ENCODE measurements around the gene ADSL. TPM values are rescaled to one million over a fixed set of nuclear protein-coding genes. Genes with fewer than 3 reads are reported as not detected.
A peak's percentile ranks its signal among the peaks of the same experiment; 100 is the strongest.

ADSL gene
- total RNA-seq, 4 donors from 2014 or later: 41.8 to 51.7 (median 45.2) TPM

GRCh38 chr22:40397396-40397795, 51.1 kb downstream of the ADSL start:
- TF ChIP-seq EP300 (IDR thresholded peaks at IDR 0.05) (no peak), POLR2A (IDR thresholded peaks at IDR 0.05) (no peak), CTCF (IDR thresholded peaks at IDR 0.05) (no peak), POLR2AphosphoS5 (IDR thresholded peaks at IDR 0.05) (no peak)
- Histone ChIP-seq H3K4me3 (no peak overlapping the region), H3K4me1 (peaks cover 17% of the 10 kb centered on the region), H3K9me3 (no peaks in the 10 kb centered on the region), H3K36me3 (peaks cover 13% of the 10 kb centered on the region), H3K27ac (peak overlapping the region; percentile 71), H3K27me3 (no peaks in the 10 kb centered on the region)
- 50% methylated on average over 1 of the region's 1 CpG for WGBS
- DNase-seq (ENCODE audit: low spot score in 2 of 2): no peak

GRCh38 chr22:40399621-40400020, 53.3 kb downstream of the ADSL start:
- Histone ChIP-seq H3K27me3 (no peaks in the 10 kb centered on the region), H3K4me1 (peaks cover 17% of the 10 kb centered on the region), H3K9me3 (no peaks in the 10 kb centered on the region), H3K36me3 (peaks cover 25% of the 10 kb centered on the region), H3K27ac (no peak overlapping the region), H3K4me3 (no peak overlapping the region)
- WGBS: 86% methylated on average over 2 of the region's 2 CpGs
- no peak for DNase-seq (ENCODE audit: low spot score in 2 of 2)
- TF ChIP-seq CTCF (IDR thresholded peaks at IDR 0.05) (no peak), EP300 (IDR thresholded peaks at IDR 0.05) (no peak), POLR2AphosphoS5 (IDR thresholded peaks at IDR 0.05) (no peak), POLR2A (IDR thresholded peaks at IDR 0.05) (no peak)

DNA sequence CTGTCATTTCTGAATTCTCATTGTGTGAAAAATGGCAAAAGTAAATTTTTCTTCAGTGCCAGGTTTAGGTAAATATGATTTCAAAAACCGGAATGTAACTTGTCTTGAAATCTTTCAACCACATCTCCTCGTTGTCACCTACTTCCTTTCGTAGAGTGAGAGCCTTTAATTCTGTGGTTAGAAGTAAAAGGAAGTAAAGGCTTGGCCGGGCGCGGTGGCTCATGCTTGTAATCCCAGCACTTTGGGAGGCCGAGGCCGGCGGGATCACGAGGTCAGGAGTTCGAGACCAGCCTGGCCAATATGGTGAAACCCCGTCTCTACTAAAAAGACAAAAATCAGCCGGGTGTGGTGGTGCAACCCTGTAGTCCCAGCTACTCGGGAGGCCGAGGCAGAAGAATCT, 53.9 kb downstream of the ADSL start:
- Histone ChIP-seq H3K27ac (no peak overlapping the region), H3K4me1 (peaks cover 17% of the 10 kb centered on the region), H3K4me3 (no peak overlapping the region), H3K9me3 (no peaks in the 10 kb centered on the region), H3K36me3 (peaks cover 30% of the 10 kb centered on the region), H3K27me3 (no peaks in the 10 kb centered on the region)
- DNase-seq (ENCODE audit: low spot score in 2 of 2): no peak
- TF ChIP-seq POLR2A (IDR thresholded peaks at IDR 0.05): no peak
- no peak for TF ChIP-seq POLR2AphosphoS5 (IDR thresholded peaks at IDR 0.05)
- TF ChIP-seq EP300 (IDR thresholded peaks at IDR 0.05): no peak
- no peak for TF ChIP-seq CTCF (IDR thresholded peaks at IDR 0.05)
- 85% methylated on average over 15 of the region's 15 CpGs for WGBS

GRCh38 chr22:40401532-40401931, 55.2 kb downstream of the ADSL start:
- Histone ChIP-seq H3K4me1 (peaks cover 12% of the 10 kb centered on the region), H3K27ac (no peak overlapping the region), H3K4me3 (no peak overlapping the region), H3K36me3 (peaks cover 44% of the 10 kb centered on the region), H3K27me3 (no peaks in the 10 kb centered on the region), H3K9me3 (no peaks in the 10 kb centered on the region)
- 82% methylated on average over 3 of the region's 4 CpGs for WGBS
- no peak for TF ChIP-seq EP300 (IDR thresholded peaks at IDR 0.05)
- TF ChIP-seq POLR2A (IDR thresholded peaks at IDR 0.05): no peak
- no peak for TF ChIP-seq CTCF (IDR thresholded peaks at IDR 0.05)
- TF ChIP-seq POLR2AphosphoS5 (IDR thresholded peaks at IDR 0.05): no peak
- no peak for DNase-seq (ENCODE audit: low spot score in 2 of 2)

- Histone ChIP-seq H3K36me3 (peaks cover 49% of the 10 kb centered on the region), H3K27me3 (no peaks in the 10 kb centered on the region), H3K4me3 (no peak overlapping the region), H3K27ac (no peak overlapping the region), H3K4me1 (peaks cover 8% of the 10 kb centered on the region), H3K9me3 (no peaks in the 10 kb centered on the region)
- no peak for TF ChIP-seq CTCF (IDR thresholded peaks at IDR 0.05)
- TF ChIP-seq POLR2A (IDR thresholded peaks at IDR 0.05): no peak
- no peak for TF ChIP-seq POLR2AphosphoS5 (IDR thresholded peaks at IDR 0.05)
- no peak for TF ChIP-seq EP300 (IDR thresholded peaks at IDR 0.05)
- WGBS: 94% methylated on average over 8 of the region's 8 CpGs
- no peak for DNase-seq (ENCODE audit: low spot score in 2 of 2)
These were observed 55.7 kb downstream of the ADSL start for GRCh38 chr22:40401981-40402406.

All from suprapubic skin (tissue), 4 donors.